PC-9 (cell line): ENCODE measurements around the gene CAPN13. TPM values are rescaled to one million over a fixed set of nuclear protein-coding genes. Genes with fewer than 3 reads are reported as not detected.

Source experiments
- BruUV-seq: library from RNA; stranded (reverse); fragments of 400-500 nt; replicated peaks from 2 replicates; lab custom pipeline; 2021; lab: Mats Ljungman, UMichigan
- CTCF ChIA-PET: fragments of 300-600 bp; sonication (Branson Sonifier 250); formaldehyde crosslinking; loops from one replicate; lab custom pipeline; 2022; ENCODE audit warnings: antibody characterized with exemption; lab: Charles Lee
- POLR2A ChIA-PET: fragments of 300-600 bp; sonication (Branson Sonifier 250); formaldehyde crosslinking; loops from one replicate; lab custom pipeline; 2022; ENCODE audit warnings: antibody characterized with exemption; ENCODE audit not compliant: unreplicated experiment; lab: Charles Lee
- DNase-seq, 2 experiments: peaks; one replicate each; pipeline versions ENCODE4 v3.0.0 to v3.0.0-alpha.2; 2015 to 2022; ENCODE audit warnings: mixed read lengths in 1 of 2
- H2AFZ ChIP-seq: fragments of 200-600 bp; sonication (generic); 2 replicates; pipeline ENCODE4 v1.8.1; 2017; ENCODE audit warnings: antibody characterized with exemption
- H3F3A ChIP-seq: fragments of 200-600 bp; sonication (generic); 2 replicates; pipeline ENCODE4 v1.8.1; 2017; ENCODE audit warnings: antibody characterized with exemption, mild to moderate bottlenecking, low read depth; ENCODE audit not compliant: insufficient read depth
- H3K27ac ChIP-seq: fragments of 200-600 bp; sonication (generic); 2 replicates; pipeline ENCODE4 v1.6.1; 2016; ENCODE audit warnings: mixed run types
- H3K27me3 ChIP-seq: fragments of 200-600 bp; sonication (generic); 2 replicates; pipeline ENCODE4 v1.6.1; 2016; ENCODE audit warnings: low read depth, mixed run types; ENCODE audit not compliant: insufficient read depth
- H3K36me3 ChIP-seq: fragments of 200-600 bp; sonication (generic); 2 replicates; pipeline ENCODE4 v1.6.1; 2016; ENCODE audit warnings: low read depth, mixed run types
- H3K4me1 ChIP-seq: fragments of 200-600 bp; sonication (generic); replicated peaks from 2 replicates; pipeline ENCODE4 v1.6.1; 2016; ENCODE audit warnings: mixed run types; ENCODE audit not compliant: insufficient read depth
- H3K4me2 ChIP-seq: fragments of 200-600 bp; sonication (generic); 2 replicates; pipeline ENCODE4 v1.6.1; 2017; ENCODE audit warnings: mixed run types
- H3K4me3 ChIP-seq: fragments of 200-600 bp; sonication (generic); 2 replicates; pipeline ENCODE4 v1.6.1; 2016; ENCODE audit warnings: mixed run types
- H3K79me2 ChIP-seq: fragments of 200-600 bp; sonication (generic); 2 replicates; pipeline ENCODE4 v1.6.1; 2017; ENCODE audit warnings: low read depth, mixed run types
- H3K9me2 ChIP-seq: fragments of 200-600 bp; sonication (generic); 2 replicates; pipeline ENCODE4 v1.8.1; 2017; ENCODE audit warnings: mild to moderate bottlenecking; ENCODE audit not compliant: insufficient read depth
- H3K9me3 ChIP-seq: fragments of 200-600 bp; sonication (generic); 2 replicates; pipeline ENCODE4 v1.8.1; 2016; ENCODE audit warnings: low read depth; ENCODE audit not compliant: insufficient read depth
- H4K20me1 ChIP-seq: fragments of 200-600 bp; sonication (generic); 2 replicates; pipeline ENCODE4 v1.8.1; 2017; ENCODE audit not compliant: insufficient read depth
- EZH2 ChIP-seq: fragments of 200-600 bp; sonication (generic); IDR thresholded peaks from 2 replicates; pipeline ENCODE4 v1.8.0; 2017; ENCODE audit warnings: antibody characterized with exemption, low read depth
- intact Hi-C: fragments of 100-400 bp; cut with micrococcal nuclease; formaldehyde crosslinking; loops from one replicate; pipeline ENCODE4 v1.10.0; 2022; ENCODE audit not compliant: unreplicated experiment
- total RNA-seq: library from RNA; stranded (reverse); gene quantifications from 2 replicates; pipeline ENCODE4 v1.2.3, GENCODE V29; 2021
- TF ChIP-seq, protein P1 (sequence below): fragments of 200-600 bp; sonication (generic); conservative IDR thresholded peaks from 2 replicates; pipeline ENCODE4 v1.6.1; 2017; ENCODE audit warnings: mixed run types, antibody characterized with exemption, mild to moderate bottlenecking, moderate library complexity

The CAPN13 gene
- total RNA-seq, 1 experiment from 2014 or later, result 1.5 TPM

DNA sequence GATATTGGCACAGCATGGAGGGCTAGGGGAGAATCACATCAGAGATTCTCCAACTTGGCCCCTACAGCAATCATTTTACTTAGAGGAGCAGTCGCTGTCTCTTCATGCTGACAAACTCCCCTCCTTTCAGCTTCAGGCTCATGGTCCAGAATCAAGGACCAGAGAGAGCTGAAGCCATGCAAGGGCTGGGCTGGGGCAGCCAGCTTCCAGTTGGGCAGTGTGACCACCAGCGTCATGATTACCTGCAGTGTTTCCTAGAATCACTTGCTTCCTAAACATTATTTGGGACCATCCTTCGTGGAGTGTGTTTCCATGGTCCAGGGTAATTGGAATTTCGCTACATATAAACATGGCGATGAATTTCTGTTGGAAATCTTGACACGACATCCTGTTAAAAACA, 54.4 kb downstream of the CAPN13 start:
- TF ChIP-seq, protein P1, sequence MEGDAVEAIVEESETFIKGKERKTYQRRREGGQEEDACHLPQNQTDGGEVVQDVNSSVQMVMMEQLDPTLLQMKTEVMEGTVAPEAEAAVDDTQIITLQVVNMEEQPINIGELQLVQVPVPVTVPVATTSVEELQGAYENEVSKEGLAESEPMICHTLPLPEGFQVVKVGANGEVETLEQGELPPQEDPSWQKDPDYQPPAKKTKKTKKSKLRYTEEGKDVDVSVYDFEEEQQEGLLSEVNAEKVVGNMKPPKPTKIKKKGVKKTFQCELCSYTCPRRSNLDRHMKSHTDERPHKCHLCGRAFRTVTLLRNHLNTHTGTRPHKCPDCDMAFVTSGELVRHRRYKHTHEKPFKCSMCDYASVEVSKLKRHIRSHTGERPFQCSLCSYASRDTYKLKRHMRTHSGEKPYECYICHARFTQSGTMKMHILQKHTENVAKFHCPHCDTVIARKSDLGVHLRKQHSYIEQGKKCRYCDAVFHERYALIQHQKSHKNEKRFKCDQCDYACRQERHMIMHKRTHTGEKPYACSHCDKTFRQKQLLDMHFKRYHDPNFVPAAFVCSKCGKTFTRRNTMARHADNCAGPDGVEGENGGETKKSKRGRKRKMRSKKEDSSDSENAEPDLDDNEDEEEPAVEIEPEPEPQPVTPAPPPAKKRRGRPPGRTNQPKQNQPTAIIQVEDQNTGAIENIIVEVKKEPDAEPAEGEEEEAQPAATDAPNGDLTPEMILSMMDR, result no peak
- TF ChIP-seq EZH2, result no peak
- no peak overlapping the region for H2AFZ ChIP-seq
- no peaks in the 10 kb centered on the region for H3K9me3 ChIP-seq
- no peaks in the 10 kb centered on the region for H3K36me3 ChIP-seq
- H3K9me2 ChIP-seq, result peaks cover 5% of the 10 kb centered on the region
- no peak overlapping the region for H3K4me3 ChIP-seq
- POLR2A ChIA-PET, result no interaction called here
- H3K27me3 ChIP-seq, result no peaks in the 10 kb centered on the region
- H3K27ac ChIP-seq, result no peak overlapping the region
- intact Hi-C loops, result no loop called here
- H4K20me1 ChIP-seq, result no peaks in the 10 kb centered on the region
- H3K4me2 ChIP-seq, result no peak overlapping the region
- peaks cover 33% of the 10 kb centered on the region for H3K4me1 ChIP-seq
- no TSS peak for BruUV-seq
- peaks cover 12% of the 10 kb centered on the region; the same call in 1 of the 2 replicates for H3F3A ChIP-seq
- no peak for DNase-seq
- CTCF ChIA-PET, result no interaction called here
- H3K79me2 ChIP-seq, result no peaks in the 10 kb centered on the region

DNA sequence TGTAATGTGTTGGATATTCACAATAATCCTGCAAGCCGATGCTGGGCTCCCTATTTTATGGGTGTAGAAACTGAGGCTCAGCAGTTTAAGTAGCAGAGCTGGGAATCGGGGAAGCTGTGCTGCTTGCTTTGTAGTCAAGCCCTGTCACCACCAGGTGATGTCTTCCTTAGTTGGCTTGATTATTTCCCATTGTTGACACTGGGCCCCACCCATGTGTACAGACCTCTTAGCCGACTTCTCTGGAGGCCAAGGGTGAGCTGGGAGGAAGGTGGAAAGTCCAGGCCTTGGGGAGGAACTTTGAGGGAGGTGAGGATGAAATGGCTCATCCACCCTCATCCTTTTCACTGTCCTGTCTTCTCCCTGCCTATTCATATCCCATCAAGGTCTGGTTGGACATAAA, 60.0 kb downstream of the CAPN13 start:
- peak in 1 of 2 experiments; percentile 71 for DNase-seq
- Histone ChIP-seq H3K9me3 (no peaks in the 10 kb centered on the region), H2AFZ (no peak overlapping the region), H3K27ac (no peak overlapping the region), H3K4me2 (peak overlapping the region; percentile 28; the same call in 1 of the 2 replicates), H3K36me3 (no peaks in the 10 kb centered on the region), H3K4me1 (peaks cover 21% of the 10 kb centered on the region), H3K4me3 (no peak overlapping the region), H3K9me2 (no peaks in the 10 kb centered on the region), H3K79me2 (no peaks in the 10 kb centered on the region), H3K27me3 (no peaks in the 10 kb centered on the region), H4K20me1 (no peaks in the 10 kb centered on the region), H3F3A (no peaks in the 10 kb centered on the region)
- intact Hi-C loops, result no loop called here
- TF ChIP-seq EZH2, result no peak
- TF ChIP-seq, protein P1, result no peak; the same call in 1 of the 2 replicates
- no TSS peak for BruUV-seq
- ChIA-PET CTCF (no interaction called here), POLR2A (no interaction called here)

DNA sequence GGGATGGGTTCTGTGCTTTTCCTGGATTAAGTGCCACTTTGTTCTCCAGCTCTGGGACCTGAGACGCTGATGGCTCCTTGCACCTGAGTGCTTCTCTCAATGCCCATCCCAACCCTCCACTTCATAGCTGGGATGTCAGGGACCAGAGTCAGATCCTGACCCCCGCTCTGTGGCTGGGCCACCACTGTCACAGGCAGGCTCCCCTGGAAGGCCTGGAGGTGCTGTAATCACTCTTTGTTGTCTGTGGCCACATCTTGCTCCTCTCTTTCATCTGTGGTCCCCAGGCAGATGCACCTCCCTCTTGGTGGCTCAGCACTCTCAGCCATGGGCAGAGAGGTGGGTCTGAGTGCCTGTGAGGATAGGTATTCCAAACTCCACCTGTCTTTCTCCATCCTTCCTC, 62.4 kb downstream of the CAPN13 start:
- intact Hi-C loops, result no loop called here
- Histone ChIP-seq H3F3A (no peaks in the 10 kb centered on the region), H3K9me3 (no peaks in the 10 kb centered on the region), H3K4me1 (peaks cover 17% of the 10 kb centered on the region), H3K9me2 (no peaks in the 10 kb centered on the region), H2AFZ (no peak overlapping the region), H3K79me2 (no peaks in the 10 kb centered on the region), H3K27me3 (no peaks in the 10 kb centered on the region), H3K36me3 (no peaks in the 10 kb centered on the region), H3K4me2 (no peak overlapping the region), H4K20me1 (no peaks in the 10 kb centered on the region), H3K4me3 (no peak overlapping the region), H3K27ac (no peak overlapping the region)
- POLR2A ChIA-PET, result no interaction called here
- CTCF ChIA-PET, result no interaction called here
- no peak for DNase-seq
- TF ChIP-seq, protein P1, result no peak
- no peak for TF ChIP-seq EZH2
- no TSS peak for BruUV-seq
